Ishikawa (cell line): ENCODE results near the gene RBM15.

Experiments used
- CEBPB ChIP-seq: IDR thresholded peaks from 2 replicates; pipeline ENCODE4 v1.6.1; 2012
- CREB1 ChIP-seq: IDR thresholded peaks from 2 replicates; pipeline ENCODE4 v1.6.1; 2012; ENCODE audit warnings: low read depth
- EGR1 ChIP-seq: IDR thresholded peaks from 2 replicates; pipeline ENCODE4 v1.6.1; 2012
- EP300 ChIP-seq: IDR thresholded peaks from 2 replicates; pipeline ENCODE4 v1.6.1; 2012; ENCODE audit warnings: borderline replicate concordance
- FOXM1 ChIP-seq: IDR thresholded peaks from 2 replicates; pipeline ENCODE4 v1.6.1; 2012; ENCODE audit warnings: low read depth, borderline replicate concordance
- MAX ChIP-seq: IDR thresholded peaks from 2 replicates; pipeline ENCODE4 v1.6.1; 2012
- NFIC ChIP-seq: IDR thresholded peaks from 2 replicates; pipeline ENCODE4 v1.6.1; 2012
- RAD21 ChIP-seq: IDR thresholded peaks from 2 replicates; pipeline ENCODE4 v1.6.1; 2012; ENCODE audit warnings: low read depth
- REST ChIP-seq: IDR thresholded peaks from 2 replicates; pipeline ENCODE4 v1.6.1; 2012; ENCODE audit warnings: low read depth, mild to moderate bottlenecking
- TAF1 ChIP-seq: IDR thresholded peaks from 2 replicates; pipeline ENCODE4 v1.6.1; 2012; ENCODE audit warnings: low read depth, mild to moderate bottlenecking
- TCF12 ChIP-seq: IDR thresholded peaks from 2 replicates; pipeline ENCODE4 v1.6.1; 2012; ENCODE audit warnings: low read depth
- TEAD4 ChIP-seq: IDR thresholded peaks from 2 replicates; pipeline ENCODE4 v1.6.1; 2012
- USF1 ChIP-seq: IDR thresholded peaks from 2 replicates; pipeline ENCODE4 v1.6.1; 2012
- YY1 ChIP-seq: IDR thresholded peaks from 2 replicates; pipeline ENCODE4 v1.6.1; 2012; ENCODE audit warnings: low read depth
- ZBTB7A ChIP-seq: IDR thresholded peaks from 2 replicates; pipeline ENCODE4 v1.6.1; 2012; ENCODE audit warnings: low read depth

The RBM15 gene

GRCh38 chr1:110293601-110294104 lies 45.5 kb upstream of the RBM15 start:
- TF ChIP-seq EP300 = no peak
- TF ChIP-seq NFIC = no peak
- TF ChIP-seq CREB1 = no peak
- TF ChIP-seq RAD21 = no peak
- TF ChIP-seq REST = no peak
- TF ChIP-seq USF1 = no peak
- TF ChIP-seq YY1 = no peak
- no peak for TF ChIP-seq TCF12
- no peak for TF ChIP-seq ZBTB7A
- TF ChIP-seq FOXM1 = no peak
- TF ChIP-seq CEBPB = no peak
- no peak for TF ChIP-seq TAF1
- TF ChIP-seq TEAD4 = no peak
- no peak for TF ChIP-seq MAX
- TF ChIP-seq EGR1 = no peak

GRCh38 chr1:110294308-110294707 lies 44.9 kb upstream of the RBM15 start:
- TF ChIP-seq EGR1 (no peak), REST (no peak), MAX (no peak), EP300 (no peak), TAF1 (no peak), CREB1 (no peak), RAD21 (no peak), YY1 (no peak), NFIC (no peak), ZBTB7A (no peak), TCF12 (no peak), TEAD4 (no peak), FOXM1 (no peak), CEBPB (no peak)

- TF ChIP-seq ZBTB7A (no peak), TEAD4 (no peak), YY1 (no peak), REST (no peak), CEBPB (no peak), NFIC (no peak), MAX (no peak), RAD21 (no peak), USF1 (no peak), TAF1 (no peak), TCF12 (no peak)
Observed at GRCh38 chr1:110298991-110299390, 40.2 kb upstream of the RBM15 start.

- no peak for TF ChIP-seq EP300
- no peak for TF ChIP-seq TCF12
- no peak for TF ChIP-seq REST
- TF ChIP-seq USF1 = no peak
- TF ChIP-seq MAX = no peak
- no peak for TF ChIP-seq EGR1
- TF ChIP-seq RAD21 = no peak
- TF ChIP-seq TAF1 = no peak
- TF ChIP-seq ZBTB7A = no peak
- TF ChIP-seq TEAD4 = no peak
- no peak for TF ChIP-seq CREB1
Observed at GRCh38 chr1:110300412-110301085, 38.6 kb upstream of the RBM15 start.
